ENCODE results near the gene ZEB1. TPM values are rescaled to one million over a fixed set of nuclear protein-coding genes. Genes with fewer than 3 reads are reported as not detected.

The ZEB1 gene
- total RNA-seq, result under 1 TPM; 0.84 TPM
- 61.1 TPM for polyA plus RNA-seq (2013, experiment 1 of 2)
- polyA plus RNA-seq (2013, experiment 2 of 2), result 60.9 TPM
- long read RNA-seq, experiment 1, result 0 reads
- long read RNA-seq, experiment 2, full-length matches to known transcripts, result 2 of 3 reads
- long read RNA-seq, experiment 2, partial matches to known transcripts, result 0 of 3 reads
- long read RNA-seq, experiment 2, other reads (novel, unspliced or antisense), result 1 of 3 reads
- long read RNA-seq, experiment 3, full-length matches to known transcripts, result 1 of 2 reads
- long read RNA-seq, experiment 3, partial matches to known transcripts, result 1 of 2 reads
- long read RNA-seq, experiment 3, other reads (novel, unspliced or antisense), result 0 of 2 reads
- long read RNA-seq, experiment 4, result 0 reads

DNA sequence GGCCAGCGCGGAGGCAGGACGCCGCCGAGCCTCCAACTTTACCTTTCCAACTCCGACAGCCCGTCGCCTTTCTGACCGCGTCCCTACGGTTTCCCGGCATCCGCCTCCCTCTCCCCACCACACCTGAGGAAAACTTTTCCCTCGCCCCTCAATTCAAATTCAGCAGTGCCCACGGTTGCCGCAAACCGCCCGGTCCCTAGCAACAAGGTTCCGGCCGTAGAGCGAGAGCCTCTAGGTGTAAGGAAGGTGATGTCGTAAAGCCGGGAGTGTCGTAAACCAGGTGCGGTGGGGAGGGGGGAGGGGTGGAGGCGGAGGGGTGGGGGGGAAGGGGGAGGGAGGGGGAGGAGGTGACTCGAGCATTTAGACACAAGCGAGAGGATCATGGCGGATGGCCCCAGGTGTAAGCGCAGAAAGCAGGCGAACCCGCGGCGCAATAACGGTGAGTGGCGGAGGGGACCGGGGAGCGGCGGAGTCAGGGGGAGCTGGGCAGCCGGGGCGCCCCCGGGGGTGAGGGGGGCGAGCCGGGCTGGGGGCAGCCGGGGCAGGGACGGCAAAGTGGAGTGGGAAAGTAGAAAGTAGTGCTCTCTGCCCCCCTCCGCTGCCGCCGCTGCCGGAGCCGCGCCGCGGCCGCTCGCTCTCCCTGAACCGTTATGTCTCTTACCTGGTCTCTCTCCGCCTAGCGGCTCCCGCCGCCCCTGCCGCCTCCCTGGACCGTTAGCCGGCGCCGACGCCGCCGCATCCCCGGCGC is at the start of gene ZEB1:
TSS of gene ZEB1 (plus strand) at position 363 of the 748 bp plus-strand sequence. CDS start at position 382, 19 bp downstream.
- Histone ChIP-seq H3K4me1 (ENCODE audit: control insufficient read depth, insufficient read depth, low read length) (no peaks in the 10 kb centered on the region), H3K27ac (ENCODE audit: low read depth, low read length) (peak within 1 kb of the TSS; percentile 48), H3K9me3 (ENCODE audit: control insufficient read depth, low read length) (no peaks in the 10 kb centered on the region), H3K27me3 (ENCODE audit: control insufficient read depth, insufficient read depth, low read length, poor library complexity, severe bottlenecking) (peaks cover 37% of the 10 kb centered on the region), H3K36me3 (ENCODE audit: control insufficient read depth, insufficient read depth, low read length) (no peaks in the 10 kb centered on the region), H3K4me3 (ENCODE audit: low read length) (peak within 1 kb of the TSS; percentile 84), H3K9ac (ENCODE audit: extremely low read depth, low read length, poor library complexity, severe bottlenecking) (peak within 1 kb of the TSS; percentile 50)
- TF ChIP-seq, protein P1, sequence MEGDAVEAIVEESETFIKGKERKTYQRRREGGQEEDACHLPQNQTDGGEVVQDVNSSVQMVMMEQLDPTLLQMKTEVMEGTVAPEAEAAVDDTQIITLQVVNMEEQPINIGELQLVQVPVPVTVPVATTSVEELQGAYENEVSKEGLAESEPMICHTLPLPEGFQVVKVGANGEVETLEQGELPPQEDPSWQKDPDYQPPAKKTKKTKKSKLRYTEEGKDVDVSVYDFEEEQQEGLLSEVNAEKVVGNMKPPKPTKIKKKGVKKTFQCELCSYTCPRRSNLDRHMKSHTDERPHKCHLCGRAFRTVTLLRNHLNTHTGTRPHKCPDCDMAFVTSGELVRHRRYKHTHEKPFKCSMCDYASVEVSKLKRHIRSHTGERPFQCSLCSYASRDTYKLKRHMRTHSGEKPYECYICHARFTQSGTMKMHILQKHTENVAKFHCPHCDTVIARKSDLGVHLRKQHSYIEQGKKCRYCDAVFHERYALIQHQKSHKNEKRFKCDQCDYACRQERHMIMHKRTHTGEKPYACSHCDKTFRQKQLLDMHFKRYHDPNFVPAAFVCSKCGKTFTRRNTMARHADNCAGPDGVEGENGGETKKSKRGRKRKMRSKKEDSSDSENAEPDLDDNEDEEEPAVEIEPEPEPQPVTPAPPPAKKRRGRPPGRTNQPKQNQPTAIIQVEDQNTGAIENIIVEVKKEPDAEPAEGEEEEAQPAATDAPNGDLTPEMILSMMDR (conservative IDR thresholded peaks at IDR 0.05), result peak; percentile 67
- peaks cover 6% of the 10 kb centered on the region for H3K4me1 Mint-ChIP-seq
- H3K9me3 Mint-ChIP-seq, result no peaks in the 10 kb centered on the region
- WGBS, 2 experiments (ENCODE audit: insufficient coverage in 1 of 2, insufficient read length in 1 of 2), result 0% methylated on average over 17 to 66 of the region's 71 CpGs
- H3K27me3 Mint-ChIP-seq (ENCODE audit: insufficient read depth), result peaks cover 69% of the 10 kb centered on the region
- DNase-seq, result peak; percentile 95
- peak within 1 kb of the TSS; percentile 86 for H3K27ac Mint-ChIP-seq
- no peaks in the 10 kb centered on the region for H3K36me3 Mint-ChIP-seq (ENCODE audit: low read depth)
- peak within 1 kb of the TSS; percentile 85 for H3K4me3 Mint-ChIP-seq

DNA sequence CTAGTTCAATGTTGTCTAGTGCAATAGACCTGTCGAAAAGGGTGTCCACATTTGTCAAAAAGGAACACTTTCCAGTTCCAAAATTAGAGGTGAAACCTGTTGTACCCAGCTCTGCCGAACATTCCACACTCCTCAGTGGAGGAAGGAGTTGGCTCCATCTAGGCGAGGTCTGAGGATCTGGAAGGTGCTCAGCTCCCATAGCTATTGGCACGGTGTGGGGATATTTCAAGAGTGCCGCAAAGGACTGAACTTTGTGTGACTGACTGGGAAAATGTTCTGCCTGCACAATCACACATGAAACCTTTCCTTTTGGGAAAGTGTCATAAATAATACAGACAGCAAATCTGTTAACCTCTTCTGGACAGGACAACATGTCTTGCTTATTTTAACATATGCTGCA is 48.1 kb upstream of the ZEB1 start:
- peaks cover 6% of the 10 kb centered on the region for H3K9me3 ChIP-seq (ENCODE audit: control insufficient read depth, low read length)
- H3K36me3 ChIP-seq (ENCODE audit: control insufficient read depth, insufficient read depth, low read length), result no peaks in the 10 kb centered on the region
- no peak for DNase-seq
- no peak overlapping the region for H3K27ac Mint-ChIP-seq
- H3K27ac ChIP-seq (ENCODE audit: low read depth, low read length), result no peak overlapping the region
- no peaks in the 10 kb centered on the region for H3K27me3 Mint-ChIP-seq (ENCODE audit: insufficient read depth)
- WGBS, 2 experiments (ENCODE audit: insufficient coverage in 1 of 2, insufficient read length in 1 of 2), result 88 to 93% methylated on average over 4 to 5 of the region's 5 CpGs
- H3K4me3 Mint-ChIP-seq, result no peak overlapping the region
- no peak overlapping the region for H3K4me3 ChIP-seq (ENCODE audit: low read length)
- no peaks in the 10 kb centered on the region for H3K4me1 Mint-ChIP-seq
- H3K36me3 Mint-ChIP-seq (ENCODE audit: low read depth), result no peaks in the 10 kb centered on the region
- no peak overlapping the region for H3K9ac ChIP-seq (ENCODE audit: extremely low read depth, low read length, poor library complexity, severe bottlenecking)
- TF ChIP-seq, protein P1 (conservative IDR thresholded peaks at IDR 0.05), result no peak
- H3K27me3 ChIP-seq (ENCODE audit: control insufficient read depth, insufficient read depth, low read length, poor library complexity, severe bottlenecking), result no peaks in the 10 kb centered on the region
- peaks cover 3% of the 10 kb centered on the region for H3K9me3 Mint-ChIP-seq
- H3K4me1 ChIP-seq (ENCODE audit: control insufficient read depth, insufficient read depth, low read length), result no peaks in the 10 kb centered on the region

DNA sequence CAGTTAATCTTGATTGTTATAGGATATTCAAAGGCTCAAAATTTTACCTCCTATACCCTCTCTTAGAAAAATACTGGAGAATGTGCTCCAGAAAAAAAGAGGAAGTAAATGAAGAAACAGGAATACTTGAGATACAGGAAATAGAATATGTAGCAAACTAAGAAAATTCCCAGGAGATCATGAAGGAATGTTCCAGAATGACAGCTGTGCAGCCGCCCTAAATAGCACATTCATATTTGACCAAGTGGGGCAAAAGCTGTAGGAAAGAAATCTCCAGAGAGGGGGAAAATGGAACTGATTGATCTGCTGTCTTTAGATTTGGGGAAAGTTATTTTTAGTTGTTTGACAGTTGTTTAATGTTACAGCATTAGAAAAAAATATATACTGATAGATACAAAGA is 46.2 kb upstream of the ZEB1 start:
- no peaks in the 10 kb centered on the region for H3K4me1 Mint-ChIP-seq

More for the DNA sequence above, 46.2 kb upstream of the ZEB1 start:
- Mint-ChIP-seq H3K9me3 (peaks cover 3% of the 10 kb centered on the region), H3K4me3 (no peak overlapping the region), H3K36me3 (ENCODE audit: low read depth) (no peaks in the 10 kb centered on the region), H3K27ac (no peak overlapping the region), H3K27me3 (ENCODE audit: insufficient read depth) (no peaks in the 10 kb centered on the region)
- Histone ChIP-seq H3K27me3 (ENCODE audit: control insufficient read depth, insufficient read depth, low read length, poor library complexity, severe bottlenecking) (no peaks in the 10 kb centered on the region), H3K36me3 (ENCODE audit: control insufficient read depth, insufficient read depth, low read length) (no peaks in the 10 kb centered on the region), H3K4me3 (ENCODE audit: low read length) (no peak overlapping the region), H3K9me3 (ENCODE audit: control insufficient read depth, low read length) (peaks cover 6% of the 10 kb centered on the region), H3K4me1 (ENCODE audit: control insufficient read depth, insufficient read depth, low read length) (no peaks in the 10 kb centered on the region), H3K9ac (ENCODE audit: extremely low read depth, low read length, poor library complexity, severe bottlenecking) (no peak overlapping the region), H3K27ac (ENCODE audit: low read depth, low read length) (no peak overlapping the region)
- TF ChIP-seq, protein P1 (conservative IDR thresholded peaks at IDR 0.05), result no peak
- no peak for DNase-seq
- WGBS, 2 experiments (ENCODE audit: insufficient coverage in 1 of 2, insufficient read length in 1 of 2), result 86 to 87% methylated on average over 1 of the region's 1 CpG

All from endodermal cell (in vitro differentiated cells).